ENCODE data around the gene EEF1E1.

- TF ChIP-seq EZH2 (IDR thresholded peaks at IDR 0.05; ENCODE audit: insufficient read depth, poor library complexity, severe bottlenecking) (no peak), EZH2phosphoT487 (IDR thresholded peaks at IDR 0.05; ENCODE audit: insufficient read depth, low read depth) (no peak)
Observed at GRCh38 chr6:8079126-8079525, 23.2 kb downstream of the EEF1E1 start.

All from GM23248 (cell line).